Neural crest cell (in vitro differentiated cells): ENCODE data around the gene SYNGR1. TPM values are rescaled to one million over a fixed set of nuclear protein-coding genes. Genes with fewer than 3 reads are reported as not detected.
A peak's percentile ranks its signal among the peaks of the same experiment; 100 is the strongest.
"Not testable (repeated sequence)": the region's sequence is repeated elsewhere in the genome, so short reads cannot be mapped to it uniquely, and the experiment has no call there.

ENCODE experiments used
- DNase-seq: peaks from one replicate; pipeline ENCODE4 v3.0.0; 2021; ENCODE audit warnings: low read depth, mixed read lengths, low spot score
- H3K27ac Mint-ChIP-seq: one replicate; pipeline ENCODE4 v1.8.0; 2021; ENCODE audit warnings: mild to moderate bottlenecking, mixed read lengths; ENCODE audit not compliant: unreplicated experiment
- H3K27me3 Mint-ChIP-seq: 2 replicates; pipeline ENCODE4 v1.8.0; 2021; ENCODE audit warnings: low read depth, mild to moderate bottlenecking, mixed read lengths
- H3K36me3 Mint-ChIP-seq: 2 replicates; pipeline ENCODE4 v1.8.0; 2021; ENCODE audit warnings: low read depth, mild to moderate bottlenecking, mixed read lengths
- H3K4me1 Mint-ChIP-seq: 2 replicates; pipeline ENCODE4 v1.8.0; 2021; ENCODE audit warnings: mixed read lengths
- H3K4me3 Mint-ChIP-seq: one replicate; pipeline ENCODE4 v1.8.0; 2021; ENCODE audit warnings: mild to moderate bottlenecking, mixed read lengths
- H3K9me3 Mint-ChIP-seq: 2 replicates; pipeline ENCODE4 v1.8.0; 2021; ENCODE audit warnings: mixed read lengths
- total RNA-seq: library from RNA; stranded (reverse); gene quantifications from 2 replicates; pipeline ENCODE4 v1.2.1, GENCODE V29; 2021
- TF ChIP-seq, protein P1 (sequence below): fragments of 200-600 bp; sonication (generic); conservative IDR thresholded peaks from 2 replicates; pipeline ENCODE4 v1.5.0; 2021; ENCODE audit warnings: antibody characterized with exemption, mild to moderate bottlenecking

SYNGR1 gene
- total RNA-seq, 1 donor from 2014 or later, result 30.0 TPM

DNA sequence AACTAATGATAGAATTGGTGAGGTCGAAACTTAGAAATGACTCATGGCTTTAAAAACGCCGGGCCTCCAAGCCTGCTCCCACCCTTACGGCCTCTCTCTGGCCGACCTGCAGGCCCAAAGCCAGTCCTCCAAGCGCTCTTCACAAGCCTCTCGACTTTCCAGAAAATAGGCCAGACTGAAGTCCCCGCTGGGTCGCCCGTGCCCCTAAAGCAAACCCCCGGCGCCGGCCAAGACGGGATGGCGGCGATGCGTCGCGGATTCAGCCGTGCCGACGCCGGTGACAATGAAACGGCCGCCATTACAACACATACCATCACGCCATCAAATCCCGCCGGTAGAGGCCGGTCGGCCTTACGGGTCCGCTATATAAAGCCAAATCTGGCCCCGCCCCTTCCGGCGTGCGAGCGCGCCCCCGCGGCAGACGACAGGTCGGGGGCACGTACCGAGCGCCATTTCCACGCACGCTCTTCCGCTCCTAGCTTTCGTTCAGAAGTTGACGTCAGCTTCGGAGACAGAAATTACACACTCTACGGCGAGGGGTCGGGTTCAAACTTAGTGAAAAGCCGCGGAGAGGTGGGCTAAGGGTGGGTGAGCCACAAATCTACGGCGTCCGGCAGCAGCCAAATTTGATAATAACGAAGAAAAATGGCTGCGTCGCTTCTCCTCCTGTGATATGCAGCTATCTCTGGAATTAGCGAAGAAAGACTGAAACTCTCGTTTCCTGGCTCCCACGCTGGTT, 30.3 kb upstream of the SYNGR1 start, which contains the start of gene RPL3:
Gene RPL3 (minus strand): TSS at position 340 of the 739 bp plus-strand sequence. CDS start 26 bp downstream, at position 314.
- H3K27me3 Mint-ChIP-seq, result peaks cover 39% of the 10 kb centered on the region
- peak; percentile 98 for DNase-seq
- H3K9me3 Mint-ChIP-seq, result no peaks in the 10 kb centered on the region
- H3K4me1 Mint-ChIP-seq, result peaks cover 57% of the 10 kb centered on the region
- H3K27ac Mint-ChIP-seq, result peak within 1 kb of the TSS; percentile 100
- peaks cover 49% of the 10 kb centered on the region for H3K36me3 Mint-ChIP-seq
- TF ChIP-seq, protein P1, sequence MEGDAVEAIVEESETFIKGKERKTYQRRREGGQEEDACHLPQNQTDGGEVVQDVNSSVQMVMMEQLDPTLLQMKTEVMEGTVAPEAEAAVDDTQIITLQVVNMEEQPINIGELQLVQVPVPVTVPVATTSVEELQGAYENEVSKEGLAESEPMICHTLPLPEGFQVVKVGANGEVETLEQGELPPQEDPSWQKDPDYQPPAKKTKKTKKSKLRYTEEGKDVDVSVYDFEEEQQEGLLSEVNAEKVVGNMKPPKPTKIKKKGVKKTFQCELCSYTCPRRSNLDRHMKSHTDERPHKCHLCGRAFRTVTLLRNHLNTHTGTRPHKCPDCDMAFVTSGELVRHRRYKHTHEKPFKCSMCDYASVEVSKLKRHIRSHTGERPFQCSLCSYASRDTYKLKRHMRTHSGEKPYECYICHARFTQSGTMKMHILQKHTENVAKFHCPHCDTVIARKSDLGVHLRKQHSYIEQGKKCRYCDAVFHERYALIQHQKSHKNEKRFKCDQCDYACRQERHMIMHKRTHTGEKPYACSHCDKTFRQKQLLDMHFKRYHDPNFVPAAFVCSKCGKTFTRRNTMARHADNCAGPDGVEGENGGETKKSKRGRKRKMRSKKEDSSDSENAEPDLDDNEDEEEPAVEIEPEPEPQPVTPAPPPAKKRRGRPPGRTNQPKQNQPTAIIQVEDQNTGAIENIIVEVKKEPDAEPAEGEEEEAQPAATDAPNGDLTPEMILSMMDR, result no peak
- peak within 1 kb of the TSS; percentile 100 for H3K4me3 Mint-ChIP-seq

GRCh38 chr22:39320616-39321029, 29.2 kb upstream of the SYNGR1 start:
- not testable (repeated sequence) for H3K9me3 Mint-ChIP-seq, DNase-seq
- Mint-ChIP-seq H3K27ac (peak overlapping the region; percentile 50), H3K36me3 (peaks cover 40% of the 10 kb centered on the region), H3K27me3 (peaks cover 37% of the 10 kb centered on the region), H3K4me3 (peak overlapping the region; percentile 84), H3K4me1 (peaks cover 50% of the 10 kb centered on the region)

- TF ChIP-seq, protein P1, result no peak
- DNase-seq, result no peak
- H3K4me1 Mint-ChIP-seq, result peaks cover 16% of the 10 kb centered on the region
- no peak overlapping the region for H3K4me3 Mint-ChIP-seq
- H3K9me3 Mint-ChIP-seq, result no peaks in the 10 kb centered on the region
- no peaks in the 10 kb centered on the region for H3K36me3 Mint-ChIP-seq
- H3K27me3 Mint-ChIP-seq, result no peaks in the 10 kb centered on the region
- H3K27ac Mint-ChIP-seq, result no peak overlapping the region
Measured at GRCh38 chr22:39325392-39325932, 24.3 kb upstream of the SYNGR1 start.

- Mint-ChIP-seq H3K4me3 (no peak overlapping the region), H3K9me3 (no peaks in the 10 kb centered on the region), H3K36me3 (no peaks in the 10 kb centered on the region), H3K27me3 (no peaks in the 10 kb centered on the region), H3K27ac (no peak overlapping the region), H3K4me1 (peaks cover 20% of the 10 kb centered on the region)
- DNase-seq, result no peak
- TF ChIP-seq, protein P1, result no peak
Measured at GRCh38 chr22:39327995-39328754, 21.6 kb upstream of the SYNGR1 start.

GRCh38 chr22:39330553-39330952, 19.2 kb upstream of the SYNGR1 start:
- not testable (repeated sequence) for H3K9me3 Mint-ChIP-seq, H3K4me3 Mint-ChIP-seq, DNase-seq, H3K27ac Mint-ChIP-seq, H3K27me3 Mint-ChIP-seq, H3K36me3 Mint-ChIP-seq
- H3K4me1 Mint-ChIP-seq, result peaks cover 18% of the 10 kb centered on the region

DNA sequence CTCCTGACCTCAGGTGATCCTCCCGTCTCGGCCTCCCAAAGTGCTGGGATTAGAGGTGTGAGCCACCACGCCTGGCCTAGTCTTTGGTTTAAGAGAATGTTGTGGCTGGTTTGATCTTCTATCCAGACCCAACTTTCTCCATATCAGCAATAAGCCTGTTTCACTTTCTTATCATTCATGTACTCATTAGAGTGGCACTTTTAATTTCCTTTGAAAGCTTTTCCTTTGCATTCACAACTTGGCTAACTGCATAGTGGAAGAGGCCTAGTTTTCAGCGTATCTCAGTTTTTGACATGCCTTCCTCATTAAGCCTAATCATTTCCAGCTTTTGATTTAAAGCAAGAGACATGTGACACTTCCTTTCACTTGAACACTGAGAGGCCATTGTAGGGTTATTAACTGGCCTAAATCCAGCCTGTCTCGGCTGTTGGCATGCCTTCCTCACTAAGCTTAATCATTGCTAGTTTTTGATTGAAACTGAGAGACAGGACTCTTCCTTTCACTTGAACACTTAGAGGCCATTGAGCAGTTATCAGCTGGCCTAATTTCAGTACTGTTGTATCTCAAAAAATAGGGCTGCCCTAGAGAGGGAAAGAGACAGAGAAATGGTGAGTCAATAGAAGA, 17.2 kb upstream of the SYNGR1 start:
- H3K9me3 Mint-ChIP-seq, result no peaks in the 10 kb centered on the region
- peak overlapping the region; percentile 70 for H3K27ac Mint-ChIP-seq
- H3K4me1 Mint-ChIP-seq, result peaks cover 7% of the 10 kb centered on the region
- H3K36me3 Mint-ChIP-seq, result no peaks in the 10 kb centered on the region
- H3K27me3 Mint-ChIP-seq, result no peaks in the 10 kb centered on the region
- H3K4me3 Mint-ChIP-seq, result no peak overlapping the region
- TF ChIP-seq, protein P1, result no peak
- no peak for DNase-seq
